Astrocyte of the spinal cord (primary cell): ENCODE data around the gene ZCCHC24.
A peak's percentile ranks its signal among the peaks of the same experiment; 100 is the strongest.

ENCODE experiments used
- DNase-seq: peaks from one replicate; pipeline ENCODE4 v3.0.0; 2011; ENCODE audit warnings: low read depth, low spot score
- H3K4me3 ChIP-seq: 2 replicates; pipeline ENCODE4 v1.5.1; 2011; ENCODE audit warnings: low read depth, mild to moderate bottlenecking, low read length, moderate library complexity
- CTCF ChIP-seq: IDR thresholded peaks from 2 replicates; pipeline ENCODE4 v1.5.1; 2012; ENCODE audit warnings: low read depth, mild to moderate bottlenecking, low read length, inconsistent platforms
- in situ Hi-C: cut with HindIII; loops from 2 replicates; pipeline ENCODE4 v1.10.0; 2017; ENCODE audit warnings: low sequenced_read_pairs

The ZCCHC24 gene

GRCh38 chr10:79435271-79436065 lies 10.0 kb downstream of the ZCCHC24 start:
- TF ChIP-seq CTCF: no peak
- no peak overlapping the region for H3K4me3 ChIP-seq
- DNase-seq: no peak
- in situ Hi-C loops: no loop called here

GRCh38 chr10:79434821-79435251 lies 10.6 kb downstream of the ZCCHC24 start:
- H3K4me3 ChIP-seq: no peak overlapping the region
- peak; percentile 83 for DNase-seq
- in situ Hi-C loops: no loop called here
- no peak for TF ChIP-seq CTCF

GRCh38 chr10:79434223-79434687 lies 11.2 kb downstream of the ZCCHC24 start:
- in situ Hi-C loops: no loop called here
- no peak overlapping the region for H3K4me3 ChIP-seq
- DNase-seq: peak; percentile 47
- TF ChIP-seq CTCF: no peak

GRCh38 chr10:79433324-79434222 lies 11.9 kb downstream of the ZCCHC24 start:
- in situ Hi-C loops: no loop called here
- H3K4me3 ChIP-seq: no peak overlapping the region
- no peak for TF ChIP-seq CTCF
- no peak for DNase-seq

- in situ Hi-C loops: no loop called here
- H3K4me3 ChIP-seq: no peak overlapping the region
- TF ChIP-seq CTCF: no peak
- DNase-seq: no peak
Measured at GRCh38 chr10:79431891-79432831, 13.3 kb downstream of the ZCCHC24 start.

GRCh38 chr10:79431428-79431827 lies 14.0 kb downstream of the ZCCHC24 start:
- TF ChIP-seq CTCF: no peak
- no peak overlapping the region for H3K4me3 ChIP-seq
- in situ Hi-C loops: no loop called here
- no peak for DNase-seq
